HepG2 (cell line): ENCODE data around the gene LGALS8. TPM values are rescaled to one million over a fixed set of nuclear protein-coding genes. Genes with fewer than 3 reads are reported as not detected.
A peak's percentile ranks its signal among the peaks of the same experiment; 100 is the strongest.

ENCODE experiments used
- BRF2 ChIP-seq: sonication (generic); formaldehyde crosslinking; IDR thresholded peaks from 2 replicates; pipeline ENCODE4 v1.8.1; 2022; ENCODE audit warnings: mild to moderate bottlenecking, missing genetic modification reagents
- CC2D1A ChIP-seq: sonication (generic); formaldehyde crosslinking; IDR thresholded peaks from 2 replicates; pipeline ENCODE4 v1.8.1; 2023; ENCODE audit warnings: mild to moderate bottlenecking, missing genetic modification reagents
- DMAP1 ChIP-seq: IDR thresholded peaks from 2 replicates; pipeline ENCODE4 v1.6.1; 2016
- EHMT2 ChIP-seq: fragments of 200-600 bp; sonication (generic); IDR thresholded peaks from 2 replicates; pipeline ENCODE4 v1.7.0; 2017; ENCODE audit warnings: antibody characterized with exemption, low read depth, low read length, borderline replicate concordance
- ELF1 ChIP-seq: sonication (generic); formaldehyde crosslinking; IDR thresholded peaks from 2 replicates; pipeline ENCODE4 v1.4.0; 2020; ENCODE audit warnings: missing genetic modification reagents
- RFXAP ChIP-seq: sonication (generic); formaldehyde crosslinking; IDR thresholded peaks from 2 replicates; pipeline ENCODE4 v1.4.0; 2020; ENCODE audit warnings: missing genetic modification reagents, borderline replicate concordance
- TFE3 ChIP-seq: IDR thresholded peaks from 2 replicates; pipeline ENCODE4 v1.6.1; 2016
- WIZ ChIP-seq: sonication (generic); formaldehyde crosslinking; IDR thresholded peaks from 2 replicates; pipeline ENCODE4 v1.5.1; 2020; ENCODE audit warnings: mild to moderate bottlenecking, missing genetic modification reagents
- ZBTB7A ChIP-seq: sonication (generic); formaldehyde crosslinking; IDR thresholded peaks from 2 replicates; pipeline ENCODE4 v1.8.0; 2022; ENCODE audit warnings: mild to moderate bottlenecking, missing genetic modification reagents
- ZFP41 ChIP-seq: sonication (generic); formaldehyde crosslinking; IDR thresholded peaks from 2 replicates; pipeline ENCODE4 v1.4.0; 2020; ENCODE audit warnings: mild to moderate bottlenecking, missing genetic modification reagents, borderline replicate concordance
- ZFYVE20 ChIP-seq: sonication (generic); formaldehyde crosslinking; IDR thresholded peaks from 2 replicates; pipeline ENCODE4 v1.8.0; 2023; ENCODE audit warnings: low read depth, mild to moderate bottlenecking, moderate library complexity, missing genetic modification reagents, borderline replicate concordance
- ZMYM3 ChIP-seq: sonication (generic); formaldehyde crosslinking; IDR thresholded peaks from 2 replicates; pipeline ENCODE4 v1.5.1; 2020; ENCODE audit warnings: mild to moderate bottlenecking, missing genetic modification reagents
- ZNF143 ChIP-seq: sonication (generic); formaldehyde crosslinking; IDR thresholded peaks from 2 replicates; pipeline ENCODE4 v1.4.0; 2020; ENCODE audit warnings: missing genetic modification reagents
- ZNF331 ChIP-seq: sonication (generic); formaldehyde crosslinking; IDR thresholded peaks from 2 replicates; pipeline ENCODE4 v1.4.0; 2020; ENCODE audit warnings: missing genetic modification reagents
- ZNF335 ChIP-seq: sonication (generic); formaldehyde crosslinking; IDR thresholded peaks from 2 replicates; pipeline ENCODE4 v1.4.0; 2020; ENCODE audit warnings: missing genetic modification reagents
- ZNF605 ChIP-seq: sonication (generic); formaldehyde crosslinking; IDR thresholded peaks from 2 replicates; pipeline ENCODE4 v1.8.0; 2022; ENCODE audit warnings: mild to moderate bottlenecking, missing genetic modification reagents
- polyA plus RNA-seq, 8 experiments: library from polyadenylated mRNA; depleted of rRNA in 3 of 8; stranded (reverse) in 7 of 8; unstranded in 1 of 8; fragments of >200 nt; fragmentation: Illumina TruSeq in 4 of 8; extraction: Trizol in 4 of 8; gene quantifications; 2 replicates each; pipeline versions ENCODE4 v1.2.1 to v1.2.3, GENCODE V29; 2011 to 2016; ENCODE audit warnings: low read depth in 4 of 8, missing spikeins in 1 of 8, mixed read lengths in 1 of 8; ENCODE audit not compliant: insufficient read depth in 1 of 8
- total RNA-seq, 5 experiments: library from RNA; depleted of rRNA; stranded (reverse); fragments of >200 nt; fragmentation: Illumina TruSeq; extraction: Trizol; gene quantifications; 2 replicates each; pipeline ENCODE4 v1.2.3, GENCODE V29; 2016; ENCODE audit warnings: low read depth in 1 of 5
- TF ChIP-seq, protein P1 (sequence below): sonication (generic); formaldehyde crosslinking; IDR thresholded peaks from 2 replicates; pipeline ENCODE4 v1.8.1; 2023; ENCODE audit warnings: mild to moderate bottlenecking, moderate library complexity, missing genetic modification reagents
- TF ChIP-seq, protein P2 (sequence below): sonication (generic); formaldehyde crosslinking; IDR thresholded peaks from 2 replicates; pipeline ENCODE4 v1.4.0; 2020; ENCODE audit warnings: missing genetic modification reagents
- TF ChIP-seq, protein P3 (sequence below): sonication (generic); formaldehyde crosslinking; IDR thresholded peaks from 2 replicates; pipeline ENCODE4 v1.8.1; 2023; ENCODE audit warnings: missing genetic modification reagents, inconsistent platforms, borderline replicate concordance

The LGALS8 gene
- total and polyA plus RNA-seq, 2 of the 13 experiments (the other 11 are each of a cell fraction or from before 2014, with no cell fraction given), result 29.3 to 185 TPM

GRCh38 chr1:236515443-236515958, 8.3 kb upstream of the LGALS8 start (continued):
- TF ChIP-seq CC2D1A (CRISPR knock-in tag), result no peak
- no peak for TF ChIP-seq EHMT2
- no peak for TF ChIP-seq RFXAP (CRISPR knock-in tag)
- no peak for TF ChIP-seq BRF2 (CRISPR knock-in tag)
- TF ChIP-seq, protein P1, sequence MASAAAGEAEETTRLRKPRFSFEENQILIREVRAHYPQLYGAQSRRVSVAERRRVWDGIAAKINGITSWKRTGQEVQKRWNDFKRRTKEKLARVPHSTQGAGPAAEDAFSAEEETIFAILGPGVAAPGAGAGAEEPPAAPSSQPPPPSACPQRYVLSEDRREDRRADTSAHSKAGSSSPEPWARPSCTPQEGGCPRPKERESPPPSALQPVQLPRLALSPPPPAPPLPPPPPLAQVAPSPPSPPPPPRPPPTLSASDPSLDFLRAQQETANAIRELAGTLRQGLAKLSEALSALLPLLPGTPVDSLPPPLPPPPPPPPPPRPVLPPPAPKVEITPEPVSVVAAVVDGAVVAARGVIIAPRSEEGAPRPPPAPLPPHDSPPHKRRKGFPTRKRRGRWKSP (CRISPR knock-in tag), result 0 out of 2 replicates have a peak, but pooled peaks have one; percentile 60
- TF ChIP-seq ZFP41 (CRISPR knock-in tag), result no peak
- TF ChIP-seq, protein P2, sequence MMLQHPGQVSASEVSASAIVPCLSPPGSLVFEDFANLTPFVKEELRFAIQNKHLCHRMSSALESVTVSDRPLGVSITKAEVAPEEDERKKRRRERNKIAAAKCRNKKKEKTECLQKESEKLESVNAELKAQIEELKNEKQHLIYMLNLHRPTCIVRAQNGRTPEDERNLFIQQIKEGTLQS (CRISPR knock-in tag), result no peak
- TF ChIP-seq ZNF605, result 0 out of 2 replicates have a peak, but pooled peaks have one; percentile 17
- no peak for TF ChIP-seq ZBTB7A (CRISPR knock-in tag)
- no peak; the same call in 1 of the 2 replicates for TF ChIP-seq TFE3
- no peak for TF ChIP-seq ZFYVE20 (CRISPR knock-in tag)
- TF ChIP-seq ZMYM3 (CRISPR knock-in tag), result 0 out of 2 replicates have a peak, but pooled peaks have one; percentile 22
- TF ChIP-seq, protein P3, sequence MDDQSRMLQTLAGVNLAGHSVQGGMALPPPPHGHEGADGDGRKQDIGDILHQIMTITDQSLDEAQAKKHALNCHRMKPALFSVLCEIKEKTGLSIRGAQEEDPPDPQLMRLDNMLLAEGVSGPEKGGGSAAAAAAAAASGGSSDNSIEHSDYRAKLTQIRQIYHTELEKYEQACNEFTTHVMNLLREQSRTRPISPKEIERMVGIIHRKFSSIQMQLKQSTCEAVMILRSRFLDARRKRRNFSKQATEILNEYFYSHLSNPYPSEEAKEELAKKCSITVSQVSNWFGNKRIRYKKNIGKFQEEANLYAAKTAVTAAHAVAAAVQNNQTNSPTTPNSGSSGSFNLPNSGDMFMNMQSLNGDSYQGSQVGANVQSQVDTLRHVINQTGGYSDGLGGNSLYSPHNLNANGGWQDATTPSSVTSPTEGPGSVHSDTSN (CRISPR knock-in tag), result no peak
- no peak for TF ChIP-seq ZNF143 (CRISPR knock-in tag)
- TF ChIP-seq ELF1 (CRISPR knock-in tag), result no peak
- TF ChIP-seq WIZ (CRISPR knock-in tag), result no peak
- TF ChIP-seq ZNF331, result 0 out of 2 replicates have a peak, but pooled peaks have one; percentile 2
- TF ChIP-seq ZNF335 (CRISPR knock-in tag), result no peak
- TF ChIP-seq DMAP1 (CRISPR knock-in tag), result no peak
